Upper lobe of right lung (tissue), 1 donor: ENCODE measurements around the gene HOXA10. TPM values are rescaled to one million over a fixed set of nuclear protein-coding genes. Genes with fewer than 3 reads are reported as not detected.

ENCODE experiments used
- ATAC-seq: fragments of 200-7000 bp; cut with Tn5 transposase; one replicate; pipeline ENCODE4 v1.9.1; 2020; ENCODE audit warnings: mild to moderate bottlenecking, moderate library complexity
- DNase-seq: peaks from one replicate; pipeline ENCODE4 v3.0.0-alpha.2; 2020
- H3K27ac ChIP-seq: fragments of 200-600 bp; one replicate; pipeline ENCODE4 v1.8.0; 2022
- H3K27me3 ChIP-seq: fragments of 200-600 bp; one replicate; pipeline ENCODE4 v1.8.0; 2022; ENCODE audit warnings: mild to moderate bottlenecking
- H3K36me3 ChIP-seq: fragments of 200-600 bp; one replicate; pipeline ENCODE4 v1.8.0; 2022
- H3K4me1 ChIP-seq: fragments of 200-600 bp; one replicate; pipeline ENCODE4 v1.8.0; 2022
- H3K4me3 ChIP-seq: fragments of 200-600 bp; one replicate; pipeline ENCODE4 v1.8.0; 2022; ENCODE audit warnings: mild to moderate bottlenecking
- H3K9me3 ChIP-seq: fragments of 200-600 bp; one replicate; pipeline ENCODE4 v1.8.0; 2022
- CTCF ChIP-seq: fragments of 200-600 bp; IDR thresholded peaks from one replicate; pipeline ENCODE4 v1.8.0; 2022; ENCODE audit warnings: antibody characterized with exemption
- intact Hi-C: fragments of 100-400 bp; cut with DNase I; formaldehyde crosslinking; loops from one replicate; pipeline ENCODE4 v1.11.0; 2022
- total RNA-seq: library from RNA; stranded (reverse); fragmentation: NEBNext Ultra II Directional; extraction: Animal tissue kit (Norgen Biotek cat#: 25700); gene quantifications from one replicate; pipeline ENCODE4 v1.2.1, GENCODE V29; 2021
- donor health status: DM: no; HTN: yes; CAD: no; lungs with severe emphysema.

Gene HOXA10
- total RNA-seq, 1 donor from 2014 or later = 0.38 TPM

- TF ChIP-seq CTCF = no peak
- H3K4me1 ChIP-seq = peaks cover 46% of the 10 kb centered on the region
- DNase-seq (peak; percentile 65), ATAC-seq (peak; percentile 42)
- peak overlapping the region; percentile 85 for H3K27ac ChIP-seq
- H3K9me3 ChIP-seq = no peaks in the 10 kb centered on the region
- H3K36me3 ChIP-seq = no peaks in the 10 kb centered on the region
- intact Hi-C loops = no loop called here
- peak overlapping the region; percentile 57 for H3K4me3 ChIP-seq
- H3K27me3 ChIP-seq = no peaks in the 10 kb centered on the region
These were observed 44.2 kb downstream of the HOXA10 start for GRCh38 chr7:27129729-27130539.

- no peak for ATAC-seq
- intact Hi-C loops = no loop called here
- Histone ChIP-seq H3K4me3 (peak overlapping the region; percentile 57), H3K36me3 (no peaks in the 10 kb centered on the region), H3K9me3 (no peaks in the 10 kb centered on the region), H3K4me1 (peaks cover 45% of the 10 kb centered on the region), H3K27ac (peak overlapping the region; percentile 79), H3K27me3 (no peaks in the 10 kb centered on the region)
- TF ChIP-seq CTCF = no peak
- no peak for DNase-seq
These were observed 45.1 kb downstream of the HOXA10 start for GRCh38 chr7:27128776-27129728.

GRCh38 chr7:27128034-27128433, 46.1 kb downstream of the HOXA10 start:
- no peak for TF ChIP-seq CTCF
- Histone ChIP-seq H3K36me3 (no peaks in the 10 kb centered on the region), H3K27ac (peak overlapping the region; percentile 79), H3K9me3 (no peaks in the 10 kb centered on the region), H3K4me3 (no peak overlapping the region), H3K27me3 (peaks cover 5% of the 10 kb centered on the region), H3K4me1 (peaks cover 34% of the 10 kb centered on the region)
- DNase-seq (no peak), ATAC-seq (no peak)
- intact Hi-C loops = no loop called here

GRCh38 chr7:27126596-27127327, 47.4 kb downstream of the HOXA10 start:
- Histone ChIP-seq H3K9me3 (no peaks in the 10 kb centered on the region), H3K36me3 (no peaks in the 10 kb centered on the region), H3K4me3 (no peak overlapping the region), H3K27me3 (peaks cover 5% of the 10 kb centered on the region), H3K4me1 (peaks cover 28% of the 10 kb centered on the region), H3K27ac (peak overlapping the region; percentile 89)
- intact Hi-C loops = no loop called here
- TF ChIP-seq CTCF = no peak
- no peak for ATAC-seq
- no peak for DNase-seq

GRCh38 chr7:27125986-27126394, 48.1 kb downstream of the HOXA10 start:
- no peak for TF ChIP-seq CTCF
- Histone ChIP-seq H3K27ac (peak overlapping the region; percentile 89), H3K36me3 (no peaks in the 10 kb centered on the region), H3K9me3 (no peaks in the 10 kb centered on the region), H3K4me1 (peaks cover 22% of the 10 kb centered on the region), H3K4me3 (no peak overlapping the region), H3K27me3 (peaks cover 5% of the 10 kb centered on the region)
- DNase-seq (no peak), ATAC-seq (no peak)
- intact Hi-C loops = no loop called here
